Lower leg skin (tissue), 3 donors: ENCODE results near the gene C1orf226.

Experiments used
- POLR2A ChIP-seq, 2 donors: fragments of 450-650 bp; IDR thresholded peaks; one replicate each; pipeline ENCODE4 v1.6.1; 2016 to 2017; ENCODE audit warnings: antibody characterized with exemption in 2 of 2, mild to moderate bottlenecking in 1 of 2, moderate library complexity in 1 of 2
- TF ChIP-seq, protein P1 (sequence below), 3 donors: fragments of 450-650 bp; IDR thresholded peaks; one replicate each; pipeline ENCODE4 v1.5.1; 2016; ENCODE audit warnings: antibody characterized with exemption in 3 of 3, mild to moderate bottlenecking in 3 of 3, moderate library complexity in 2 of 3

DNA sequence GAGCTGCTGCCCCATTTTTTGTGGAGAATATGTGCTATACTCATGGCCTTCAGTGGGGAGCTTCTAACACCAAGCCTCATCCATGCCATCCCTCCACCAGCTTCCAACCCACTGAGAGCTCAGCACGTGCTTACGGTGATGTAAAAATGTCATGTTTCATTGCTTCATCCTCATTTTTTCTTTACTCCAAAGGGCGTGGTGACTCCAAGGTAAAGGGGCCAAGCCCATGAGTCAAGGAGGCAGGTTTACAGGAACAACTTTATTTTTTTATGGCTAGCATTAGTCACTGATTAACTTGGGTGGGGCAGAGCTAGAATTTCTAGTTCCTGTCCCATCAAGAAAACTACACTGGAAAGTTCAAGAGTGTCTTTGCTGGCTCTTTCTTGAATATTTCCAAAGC, at the start of gene C1orf226:
- TF ChIP-seq, protein P1, sequence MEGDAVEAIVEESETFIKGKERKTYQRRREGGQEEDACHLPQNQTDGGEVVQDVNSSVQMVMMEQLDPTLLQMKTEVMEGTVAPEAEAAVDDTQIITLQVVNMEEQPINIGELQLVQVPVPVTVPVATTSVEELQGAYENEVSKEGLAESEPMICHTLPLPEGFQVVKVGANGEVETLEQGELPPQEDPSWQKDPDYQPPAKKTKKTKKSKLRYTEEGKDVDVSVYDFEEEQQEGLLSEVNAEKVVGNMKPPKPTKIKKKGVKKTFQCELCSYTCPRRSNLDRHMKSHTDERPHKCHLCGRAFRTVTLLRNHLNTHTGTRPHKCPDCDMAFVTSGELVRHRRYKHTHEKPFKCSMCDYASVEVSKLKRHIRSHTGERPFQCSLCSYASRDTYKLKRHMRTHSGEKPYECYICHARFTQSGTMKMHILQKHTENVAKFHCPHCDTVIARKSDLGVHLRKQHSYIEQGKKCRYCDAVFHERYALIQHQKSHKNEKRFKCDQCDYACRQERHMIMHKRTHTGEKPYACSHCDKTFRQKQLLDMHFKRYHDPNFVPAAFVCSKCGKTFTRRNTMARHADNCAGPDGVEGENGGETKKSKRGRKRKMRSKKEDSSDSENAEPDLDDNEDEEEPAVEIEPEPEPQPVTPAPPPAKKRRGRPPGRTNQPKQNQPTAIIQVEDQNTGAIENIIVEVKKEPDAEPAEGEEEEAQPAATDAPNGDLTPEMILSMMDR (IDR thresholded peaks at IDR 0.05) = no peak
- TF ChIP-seq POLR2A (IDR thresholded peaks at IDR 0.05) = no peak
